ENCODE results near the gene MRGPRX1.

GRCh38 chr11:18934195-18934814 lies 4.9 kb downstream of the MRGPRX1 start:
- no peak for TF ChIP-seq POLR2A (IDR thresholded peaks at IDR 0.05)
- no peak for TF ChIP-seq CTCF (IDR thresholded peaks at IDR 0.05)
